ENCODE results near the gene ST6GALNAC3.

The ST6GALNAC3 gene

DNA sequence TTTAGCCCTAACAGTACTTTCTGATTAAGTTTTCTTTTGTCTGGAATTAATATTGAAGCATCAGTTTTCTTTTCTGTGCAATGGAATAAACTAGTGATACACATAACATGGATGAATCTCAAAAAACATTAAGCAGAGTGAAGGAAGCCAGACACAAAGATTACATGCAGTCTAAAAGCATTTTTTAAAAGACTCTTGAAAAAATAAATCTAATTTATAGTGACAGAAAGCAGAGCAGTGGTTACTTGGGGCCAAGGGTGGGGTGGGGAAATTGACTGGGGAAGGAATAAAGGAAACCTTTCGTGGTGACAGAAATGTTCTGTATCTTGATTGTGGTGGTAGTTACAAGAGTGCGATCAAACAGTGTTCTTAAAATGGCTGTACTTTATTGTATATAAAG lies 20.2 kb upstream of the ST6GALNAC3 start:
- peaks cover 4% of the 10 kb centered on the region for H3K9me3 Mint-ChIP-seq
- H3K4me1 Mint-ChIP-seq (ENCODE audit: low read depth), result peaks cover 13% of the 10 kb centered on the region
- no peak overlapping the region for H3K27ac Mint-ChIP-seq
- no peaks in the 10 kb centered on the region for H3K36me3 Mint-ChIP-seq (ENCODE audit: low read depth)
- H3K4me3 Mint-ChIP-seq, result no peak overlapping the region
- H3K27me3 Mint-ChIP-seq (ENCODE audit: low read depth), result peaks cover 26% of the 10 kb centered on the region
- no peak for DNase-seq (ENCODE audit: low spot score)

DNA sequence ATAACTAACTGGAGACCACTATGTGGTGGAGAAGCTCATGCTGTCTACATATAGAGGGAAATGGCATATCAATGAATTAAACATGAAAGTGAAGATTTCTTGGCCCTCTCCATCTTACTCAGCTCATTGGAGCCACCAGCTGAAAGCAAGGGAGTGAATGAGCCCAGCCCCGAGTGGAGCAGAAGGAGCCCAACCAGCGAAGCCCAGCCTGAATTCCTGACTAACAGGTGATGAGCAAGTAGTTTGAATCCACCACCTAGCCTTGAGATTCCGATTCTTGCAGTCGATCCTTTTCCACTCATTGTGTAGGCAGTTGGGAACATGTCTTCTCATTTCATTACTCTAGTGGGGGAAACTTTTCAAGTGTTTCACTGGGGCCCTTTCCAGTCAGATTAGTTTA lies 18.6 kb upstream of the ST6GALNAC3 start:
- no peaks in the 10 kb centered on the region for H3K36me3 Mint-ChIP-seq (ENCODE audit: low read depth)
- peaks cover 13% of the 10 kb centered on the region for H3K4me1 Mint-ChIP-seq (ENCODE audit: low read depth)
- no peak overlapping the region for H3K4me3 Mint-ChIP-seq
- H3K9me3 Mint-ChIP-seq, result no peaks in the 10 kb centered on the region
- no peak for DNase-seq (ENCODE audit: low spot score)
- peaks cover 22% of the 10 kb centered on the region for H3K27me3 Mint-ChIP-seq (ENCODE audit: low read depth)
- H3K27ac Mint-ChIP-seq, result no peak overlapping the region

DNA sequence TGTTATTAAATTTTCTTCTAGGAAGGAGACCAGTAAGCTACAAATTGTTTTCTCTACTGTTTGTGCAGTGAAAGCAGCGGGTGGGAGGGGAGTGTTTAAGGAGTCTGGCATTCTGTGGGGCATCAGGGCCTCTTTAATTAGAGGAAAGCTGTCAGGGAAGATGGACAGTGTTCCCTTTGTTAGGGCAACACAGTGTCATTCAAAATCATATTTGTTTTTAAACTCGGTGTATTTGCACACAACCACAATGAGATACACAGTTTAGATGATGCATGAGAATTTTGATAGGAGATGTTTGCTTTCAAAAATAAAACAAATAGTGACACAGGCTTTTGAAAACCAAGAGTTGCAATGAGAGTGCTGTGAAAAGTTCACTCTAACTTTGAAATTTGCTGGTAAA lies 15.1 kb upstream of the ST6GALNAC3 start:
- Mint-ChIP-seq H3K9me3 (no peaks in the 10 kb centered on the region), H3K4me1 (ENCODE audit: low read depth) (no peaks in the 10 kb centered on the region), H3K27me3 (ENCODE audit: low read depth) (peaks cover 14% of the 10 kb centered on the region), H3K4me3 (no peak overlapping the region), H3K27ac (no peak overlapping the region), H3K36me3 (ENCODE audit: low read depth) (no peaks in the 10 kb centered on the region)
- no peak for DNase-seq (ENCODE audit: low spot score)

DNA sequence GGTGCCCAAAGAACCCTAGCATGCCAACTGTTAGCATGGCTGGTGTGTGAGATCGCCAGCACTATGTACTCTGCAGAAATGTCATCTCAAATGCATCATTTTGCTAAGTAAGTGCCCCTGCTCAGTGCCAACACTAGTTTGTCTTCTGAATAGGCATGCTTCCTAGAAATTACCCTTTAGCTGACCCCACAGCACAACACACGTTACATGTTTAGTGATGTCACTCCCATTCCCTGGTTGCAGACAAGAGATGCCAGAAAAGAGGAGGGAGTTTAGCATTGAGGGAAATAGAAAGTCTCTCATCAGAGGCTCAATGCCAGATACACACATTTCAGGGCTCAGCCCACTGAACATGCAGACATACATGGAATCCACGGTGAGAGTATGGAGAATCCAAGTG lies 9.3 kb upstream of the ST6GALNAC3 start:
- H3K4me1 Mint-ChIP-seq (ENCODE audit: low read depth), result no peaks in the 10 kb centered on the region
- H3K4me3 Mint-ChIP-seq, result no peak overlapping the region
- no peaks in the 10 kb centered on the region for H3K9me3 Mint-ChIP-seq
- no peak overlapping the region for H3K27ac Mint-ChIP-seq
- peaks cover 24% of the 10 kb centered on the region for H3K27me3 Mint-ChIP-seq (ENCODE audit: low read depth)
- DNase-seq (ENCODE audit: low spot score), result no peak
- H3K36me3 Mint-ChIP-seq (ENCODE audit: low read depth), result no peaks in the 10 kb centered on the region

DNA sequence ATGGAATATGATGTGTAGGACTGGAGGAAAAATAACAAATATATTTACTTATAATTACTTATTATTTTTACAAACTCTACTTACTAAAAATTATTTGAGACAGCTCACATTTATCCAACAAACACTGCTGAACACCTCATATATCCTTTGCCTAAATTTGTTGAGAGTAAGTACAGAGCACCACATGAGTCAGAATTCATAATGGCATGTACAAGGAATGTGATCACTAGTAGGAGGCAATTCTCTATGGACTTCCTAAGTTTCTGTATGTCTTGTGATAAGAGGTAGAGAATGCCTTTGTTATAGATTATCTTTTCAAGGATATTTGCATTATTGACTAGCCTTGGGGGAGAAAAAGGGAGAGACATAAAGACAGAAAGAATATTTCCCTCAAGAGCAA lies 8.2 kb upstream of the ST6GALNAC3 start:
- no peak for DNase-seq (ENCODE audit: low spot score)
- Mint-ChIP-seq H3K9me3 (no peaks in the 10 kb centered on the region), H3K27ac (no peak overlapping the region), H3K4me3 (no peak overlapping the region), H3K4me1 (ENCODE audit: low read depth) (no peaks in the 10 kb centered on the region), H3K27me3 (ENCODE audit: low read depth) (peaks cover 27% of the 10 kb centered on the region), H3K36me3 (ENCODE audit: low read depth) (no peaks in the 10 kb centered on the region)

DNA sequence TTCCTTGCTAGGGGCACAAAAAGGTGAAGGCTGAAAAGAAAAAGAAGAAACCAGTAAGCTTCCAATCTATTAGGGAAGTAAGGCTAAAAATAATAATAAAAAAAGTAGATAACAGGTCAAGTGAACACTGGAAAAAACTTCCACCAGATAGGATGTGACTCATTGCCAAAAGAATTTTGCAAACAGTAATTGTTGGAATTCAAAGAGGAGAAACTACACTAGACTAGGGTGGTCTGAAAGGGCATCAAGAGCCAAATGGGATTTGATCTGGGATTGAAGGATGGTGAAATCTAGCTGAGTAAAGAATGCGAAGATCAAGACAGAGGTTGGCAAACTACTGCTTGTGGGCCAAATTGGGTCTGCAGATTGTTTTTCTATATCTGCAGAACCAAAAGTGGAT lies 6.0 kb upstream of the ST6GALNAC3 start:
- H3K27ac Mint-ChIP-seq, result no peak overlapping the region
- no peaks in the 10 kb centered on the region for H3K36me3 Mint-ChIP-seq (ENCODE audit: low read depth)
- H3K4me1 Mint-ChIP-seq (ENCODE audit: low read depth), result no peaks in the 10 kb centered on the region
- H3K4me3 Mint-ChIP-seq, result no peak overlapping the region
- no peaks in the 10 kb centered on the region for H3K9me3 Mint-ChIP-seq
- H3K27me3 Mint-ChIP-seq (ENCODE audit: low read depth), result peaks cover 41% of the 10 kb centered on the region
- no peak for DNase-seq (ENCODE audit: low spot score)

DNA sequence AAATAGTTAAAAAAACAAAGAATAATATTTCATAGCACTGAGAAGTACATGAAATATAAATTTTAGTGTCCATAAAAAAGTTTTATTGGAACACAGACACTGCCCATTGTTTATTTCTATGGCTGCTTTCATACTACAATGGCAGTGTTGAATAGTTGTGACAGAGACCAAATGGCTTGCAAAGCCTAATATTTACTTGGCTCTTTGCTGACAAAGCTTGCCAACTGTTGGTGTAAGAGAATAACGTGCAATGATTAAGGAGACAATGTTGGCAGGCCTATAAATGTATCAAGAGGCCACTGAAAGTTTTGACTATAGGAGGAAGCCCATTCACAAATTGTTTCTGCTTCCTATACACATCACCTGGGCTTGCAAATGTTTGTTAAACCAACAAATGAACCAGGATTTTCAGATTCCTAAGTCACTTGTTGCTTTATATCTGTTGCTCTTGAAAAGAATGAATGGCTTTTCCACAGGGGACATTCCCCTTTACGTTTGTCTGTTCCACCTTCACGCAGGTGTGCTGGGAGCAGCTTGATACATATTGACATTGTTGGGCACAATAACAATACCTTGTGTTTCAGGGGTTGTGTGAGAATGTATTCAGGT lies 5.5 kb upstream of the ST6GALNAC3 start:
- Mint-ChIP-seq H3K27ac (no peak overlapping the region), H3K4me1 (ENCODE audit: low read depth) (peaks cover under 1% of the 10 kb centered on the region), H3K27me3 (ENCODE audit: low read depth) (peaks cover 41% of the 10 kb centered on the region), H3K9me3 (no peaks in the 10 kb centered on the region), H3K4me3 (no peak overlapping the region), H3K36me3 (ENCODE audit: low read depth) (no peaks in the 10 kb centered on the region)
- DNase-seq (ENCODE audit: low spot score), result no peak

DNA sequence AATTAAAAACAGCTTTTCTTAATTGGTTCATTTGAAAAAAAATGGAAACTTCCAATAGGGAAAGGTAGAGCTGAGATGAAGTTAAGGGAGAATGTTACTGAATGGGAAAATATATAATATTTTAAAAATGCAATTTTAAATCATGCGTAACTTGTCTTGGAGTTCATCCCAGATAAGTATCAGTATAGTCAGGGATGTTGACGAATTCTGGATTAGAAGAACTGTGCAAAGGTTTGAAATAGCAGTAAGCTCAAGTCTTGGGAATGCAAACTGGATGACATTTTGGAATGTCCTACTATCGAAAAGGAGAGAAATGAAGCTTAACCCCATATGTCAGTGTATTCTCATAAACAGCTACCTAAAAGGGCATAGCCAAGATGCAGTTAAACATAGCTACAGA lies 4.0 kb upstream of the ST6GALNAC3 start:
- Mint-ChIP-seq H3K27me3 (ENCODE audit: low read depth) (peaks cover 42% of the 10 kb centered on the region), H3K4me3 (no peak overlapping the region), H3K9me3 (no peaks in the 10 kb centered on the region), H3K36me3 (ENCODE audit: low read depth) (no peaks in the 10 kb centered on the region), H3K4me1 (ENCODE audit: low read depth) (peaks cover 5% of the 10 kb centered on the region), H3K27ac (no peak overlapping the region)
- DNase-seq (ENCODE audit: low spot score), result no peak

DNA sequence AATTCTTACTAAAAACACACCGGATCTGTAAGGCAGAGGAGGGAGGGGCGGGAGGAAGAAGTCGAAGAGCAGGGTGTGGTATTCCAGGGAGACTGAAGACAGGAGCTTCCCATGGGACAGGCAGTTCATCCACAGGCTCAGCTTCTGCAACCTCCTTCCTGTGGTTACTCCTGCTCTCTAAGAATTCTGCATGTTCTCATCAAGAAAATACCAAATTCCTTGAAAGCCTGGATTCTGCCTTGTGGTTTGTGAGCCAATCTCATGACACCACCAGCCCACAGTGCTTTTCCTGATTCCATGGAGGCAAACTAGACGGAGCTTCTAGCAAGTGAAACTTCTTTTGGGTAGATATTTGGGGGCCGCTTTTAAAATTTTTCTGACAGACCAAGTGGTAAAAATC lies 1.1 kb upstream of the ST6GALNAC3 start:
- H3K4me1 Mint-ChIP-seq (ENCODE audit: low read depth), result peaks cover 5% of the 10 kb centered on the region
- H3K4me3 Mint-ChIP-seq, result peak overlapping the region; percentile 25
- peaks cover 43% of the 10 kb centered on the region for H3K27me3 Mint-ChIP-seq (ENCODE audit: low read depth)
- no peak overlapping the region for H3K27ac Mint-ChIP-seq
- H3K9me3 Mint-ChIP-seq, result no peaks in the 10 kb centered on the region
- DNase-seq (ENCODE audit: low spot score), result no peak
- H3K36me3 Mint-ChIP-seq (ENCODE audit: low read depth), result no peaks in the 10 kb centered on the region

DNA sequence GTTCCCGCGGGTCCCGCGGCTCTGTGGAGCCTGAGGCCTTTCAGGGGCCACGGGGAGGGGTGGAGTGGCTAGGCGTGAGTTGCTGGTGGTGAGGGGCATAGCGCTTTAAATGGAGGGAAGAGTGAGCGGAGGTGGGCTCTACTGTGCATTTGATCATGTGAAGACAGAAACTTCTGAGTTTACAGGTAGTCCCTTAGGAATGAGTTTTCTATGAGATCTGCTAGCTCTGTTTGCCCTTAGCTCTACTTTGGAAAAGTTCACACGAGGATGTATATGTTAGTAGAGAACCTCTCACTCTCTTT lies 593 bp downstream of the ST6GALNAC3 start:
- Mint-ChIP-seq H3K27me3 (ENCODE audit: low read depth) (peaks cover 42% of the 10 kb centered on the region), H3K27ac (no peak overlapping the region), H3K4me1 (ENCODE audit: low read depth) (peaks cover 8% of the 10 kb centered on the region), H3K4me3 (peak overlapping the region; percentile 73), H3K9me3 (no peaks in the 10 kb centered on the region), H3K36me3 (ENCODE audit: low read depth) (no peaks in the 10 kb centered on the region)
- no peak for DNase-seq (ENCODE audit: low spot score)

DNA sequence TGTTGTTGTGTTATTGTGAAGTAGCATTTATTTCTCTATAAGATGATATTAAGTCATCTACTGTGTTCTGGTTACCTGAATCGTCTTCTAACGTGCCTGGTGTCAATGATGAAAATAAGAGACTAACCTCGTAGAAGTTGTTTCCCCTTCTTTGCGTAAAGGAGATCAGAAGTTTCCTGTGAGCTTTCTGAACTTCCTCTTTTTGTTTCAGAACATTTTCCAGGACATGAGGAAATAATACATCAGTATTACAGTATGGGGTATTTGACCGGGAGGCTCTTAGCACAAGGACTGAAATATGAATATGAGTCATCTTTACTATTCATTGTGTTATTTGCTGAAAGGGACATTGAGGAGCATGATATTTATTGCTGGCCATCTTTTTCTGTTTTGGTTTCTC lies 1.3 kb downstream of the ST6GALNAC3 start:
- no peak overlapping the region for H3K4me3 Mint-ChIP-seq
- no peak overlapping the region for H3K27ac Mint-ChIP-seq
- no peak for DNase-seq (ENCODE audit: low spot score)
- peaks cover 44% of the 10 kb centered on the region for H3K27me3 Mint-ChIP-seq (ENCODE audit: low read depth)
- H3K4me1 Mint-ChIP-seq (ENCODE audit: low read depth), result peaks cover 12% of the 10 kb centered on the region
- no peaks in the 10 kb centered on the region for H3K36me3 Mint-ChIP-seq (ENCODE audit: low read depth)
- no peaks in the 10 kb centered on the region for H3K9me3 Mint-ChIP-seq

DNA sequence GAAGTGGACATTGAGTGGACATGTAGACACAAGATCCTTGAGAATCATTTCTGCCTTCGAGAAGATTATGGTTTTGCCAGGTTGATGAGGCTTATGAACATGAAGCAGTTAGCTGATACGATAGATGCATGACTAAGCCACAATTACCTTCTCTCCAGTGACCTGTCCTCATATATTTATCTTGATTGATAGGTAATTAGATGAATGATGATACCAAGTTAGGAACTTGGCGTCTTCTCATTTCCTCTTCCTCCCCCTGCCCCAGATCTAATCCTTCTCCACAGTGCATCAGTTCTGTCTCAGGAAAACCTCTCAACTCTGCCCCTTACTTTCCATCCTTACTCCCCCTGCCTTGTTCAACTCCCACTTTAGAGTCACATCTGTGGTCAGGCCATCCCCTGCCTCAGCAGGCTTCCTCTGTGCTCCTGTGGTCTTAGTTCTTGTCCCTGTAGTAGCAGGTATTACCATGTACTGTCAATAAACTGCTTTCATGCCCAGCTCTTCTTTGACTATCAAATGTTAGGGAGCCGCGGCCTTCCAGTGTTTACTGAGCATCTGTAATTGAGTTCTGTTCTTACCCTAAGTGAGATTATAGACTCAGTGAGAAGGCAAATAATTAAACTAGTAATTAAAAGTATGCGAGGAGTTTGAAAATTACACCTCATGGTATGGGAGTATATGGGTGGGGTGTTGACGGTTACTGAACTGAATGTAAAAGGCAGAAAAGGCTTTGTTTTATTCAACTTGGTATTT lies 5.1 kb downstream of the ST6GALNAC3 start:
- H3K27ac Mint-ChIP-seq, result no peak overlapping the region
- H3K4me3 Mint-ChIP-seq, result no peak overlapping the region
- H3K27me3 Mint-ChIP-seq (ENCODE audit: low read depth), result peaks cover 32% of the 10 kb centered on the region
- DNase-seq (ENCODE audit: low spot score), result no peak
- peaks cover 8% of the 10 kb centered on the region for H3K4me1 Mint-ChIP-seq (ENCODE audit: low read depth)
- no peaks in the 10 kb centered on the region for H3K36me3 Mint-ChIP-seq (ENCODE audit: low read depth)
- no peaks in the 10 kb centered on the region for H3K9me3 Mint-ChIP-seq

DNA sequence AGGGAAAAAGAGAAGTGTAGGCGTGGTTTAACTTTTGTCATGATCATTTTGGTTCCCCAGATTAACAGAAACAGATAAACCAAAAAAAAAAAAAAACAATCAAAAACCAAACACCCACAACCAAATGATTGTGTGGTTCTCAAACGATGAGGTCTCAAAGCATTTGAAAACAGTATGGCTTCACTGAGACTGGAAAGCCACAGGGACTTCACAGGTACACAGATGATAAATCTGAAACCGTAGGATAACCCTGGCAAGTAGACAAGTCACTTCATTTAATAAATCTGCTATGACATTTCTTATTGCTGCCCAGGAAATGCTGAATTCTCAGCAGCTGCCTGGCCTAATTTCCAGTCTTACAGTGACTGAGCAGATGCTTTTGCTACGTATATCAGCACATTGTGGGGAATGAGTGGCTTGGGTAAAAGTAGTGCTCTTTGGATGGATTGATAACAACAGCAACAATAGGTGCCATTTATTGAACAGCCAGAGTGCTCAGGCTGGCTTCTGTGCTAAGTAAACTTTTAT lies 6.1 kb downstream of the ST6GALNAC3 start:
- no peak overlapping the region for H3K27ac Mint-ChIP-seq
- H3K9me3 Mint-ChIP-seq, result no peaks in the 10 kb centered on the region
- H3K4me1 Mint-ChIP-seq (ENCODE audit: low read depth), result peaks cover 7% of the 10 kb centered on the region
- H3K36me3 Mint-ChIP-seq (ENCODE audit: low read depth), result no peaks in the 10 kb centered on the region
- DNase-seq (ENCODE audit: low spot score), result no peak
- H3K4me3 Mint-ChIP-seq, result no peak overlapping the region
- H3K27me3 Mint-ChIP-seq (ENCODE audit: low read depth), result peaks cover 25% of the 10 kb centered on the region

DNA sequence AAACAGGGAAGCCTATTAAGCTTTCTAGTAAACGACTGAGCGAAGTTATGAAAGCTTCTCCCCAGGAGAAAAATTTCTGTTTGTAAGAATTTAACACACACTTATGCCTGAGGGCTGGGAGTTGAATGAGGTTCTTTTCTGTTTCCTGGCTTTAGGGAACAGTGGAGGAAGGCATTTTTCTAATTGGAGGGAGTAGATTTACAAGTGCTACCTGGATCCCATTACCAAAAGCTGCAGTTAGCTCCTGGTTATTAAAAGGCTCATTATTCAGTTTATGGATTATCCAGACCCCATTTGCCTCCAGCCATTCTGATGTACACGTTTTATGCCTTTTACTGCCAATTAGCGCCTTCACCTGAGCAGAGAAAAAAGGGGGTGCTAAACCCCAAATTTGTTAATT lies 7.5 kb downstream of the ST6GALNAC3 start:
- H3K36me3 Mint-ChIP-seq (ENCODE audit: low read depth), result no peaks in the 10 kb centered on the region
- H3K27ac Mint-ChIP-seq, result no peak overlapping the region
- H3K4me1 Mint-ChIP-seq (ENCODE audit: low read depth), result peaks cover 7% of the 10 kb centered on the region
- DNase-seq (ENCODE audit: low spot score), result no peak
- no peaks in the 10 kb centered on the region for H3K9me3 Mint-ChIP-seq
- H3K27me3 Mint-ChIP-seq (ENCODE audit: low read depth), result peaks cover 15% of the 10 kb centered on the region
- H3K4me3 Mint-ChIP-seq, result no peak overlapping the region

DNA sequence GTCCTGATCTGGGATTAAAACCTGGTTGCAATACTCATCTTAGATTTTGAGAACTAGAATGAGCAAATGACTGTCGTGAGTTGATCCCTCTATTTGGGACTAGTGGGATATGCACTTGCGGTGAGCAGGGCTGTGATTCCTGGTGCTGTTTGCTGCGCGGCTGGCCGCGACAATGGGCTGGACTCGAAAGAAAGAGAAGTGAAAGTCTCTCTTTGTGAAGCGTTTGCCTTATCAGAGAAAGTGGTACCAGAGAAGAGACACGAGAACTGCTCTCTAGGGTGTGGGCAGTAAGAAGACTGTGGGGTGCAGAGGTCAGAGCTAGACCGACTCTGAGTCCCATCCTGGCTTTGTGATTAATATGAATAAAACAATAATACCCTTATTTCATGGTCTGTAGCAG lies 8.6 kb downstream of the ST6GALNAC3 start:
- no peak for DNase-seq (ENCODE audit: low spot score)
- no peaks in the 10 kb centered on the region for H3K36me3 Mint-ChIP-seq (ENCODE audit: low read depth)
- no peak overlapping the region for H3K4me3 Mint-ChIP-seq
- H3K9me3 Mint-ChIP-seq, result no peaks in the 10 kb centered on the region
- H3K27ac Mint-ChIP-seq, result no peak overlapping the region
- H3K27me3 Mint-ChIP-seq (ENCODE audit: low read depth), result peaks cover 10% of the 10 kb centered on the region
- H3K4me1 Mint-ChIP-seq (ENCODE audit: low read depth), result peaks cover 7% of the 10 kb centered on the region

All from T-helper 2 cell treated with Interferon-gamma antibody and Interleukin-4, amounts not matched to agents 5 μg/mL and 100 μg/mL, for 36 hours (primary cell).